ENCODE data around the gene KCTD5. TPM values are rescaled to one million over a fixed set of nuclear protein-coding genes. Genes with fewer than 3 reads are reported as not detected.

Gene KCTD5
- total and polyA plus RNA-seq, 2 experiments from 2014 or later: 19.7 to 31.8 TPM

GRCh38 chr16:2692948-2693651 is 10.8 kb downstream of the KCTD5 start:
- peak; percentile 75 for ATAC-seq
- Histone ChIP-seq H4K20me1 (replicated peaks; ENCODE audit: insufficient read depth) (no peaks in the 10 kb centered on the region; the same call in 1 of the 2 replicates), H3F3A (replicated peaks; ENCODE audit: low read depth) (no peaks in the 10 kb centered on the region), H3K79me2 (replicated peaks; ENCODE audit: insufficient read depth) (peaks cover 27% of the 10 kb centered on the region), H3K9me2 (ENCODE audit: insufficient read depth) (no peaks in the 10 kb centered on the region), H3K4me1 (ENCODE audit: insufficient read depth) (no peaks in the 10 kb centered on the region), H3K4me2 (no peak overlapping the region), H3K36me3 (ENCODE audit: insufficient read depth) (no peaks in the 10 kb centered on the region), H3K27ac (ENCODE audit: low read depth) (no peak overlapping the region; the same call in 1 of the 2 replicates), H3K4me3 (no peak overlapping the region), H3K27me3 (ENCODE audit: insufficient read depth) (no peaks in the 10 kb centered on the region), H2AFZ (no peak overlapping the region)
- Mint-ChIP-seq H3K27ac (peak overlapping the region; percentile 73), H3K36me3 (ENCODE audit: low read depth) (peaks cover 8% of the 10 kb centered on the region; the same call in 1 of the 3 replicates), H3K4me3 (peak overlapping the region; percentile 6; the same call in 1 of the 3 replicates), H3K27me3 (ENCODE audit: insufficient read depth, low read depth, poor library complexity) (peaks cover 12% of the 10 kb centered on the region), H3K4me1 (peaks cover 7% of the 10 kb centered on the region), H3K9me3 (no peaks in the 10 kb centered on the region; the same call in 2 of the 3 replicates)
- no peak for TF ChIP-seq POLR2AphosphoS5 (IDR thresholded peaks at IDR 0.05; ENCODE audit: low read depth)
- no peak for TF ChIP-seq JUNB (IDR thresholded peaks at IDR 0.05; ENCODE audit: unreplicated experiment)
- no peak for TF ChIP-seq CTCF (conservative IDR thresholded peaks at IDR 0.05; ENCODE audit: low read depth in 2 of 2)
- no peak for TF ChIP-seq ZNF114 (CRISPR knock-in tag; IDR thresholded peaks at IDR 0.05)
- TF ChIP-seq EZH2phosphoT487 (IDR thresholded peaks at IDR 0.05; ENCODE audit: unreplicated experiment): no peak
- no peak for TF ChIP-seq NANOG (IDR thresholded peaks at IDR 0.05; ENCODE audit: borderline replicate concordance)
- TF ChIP-seq REST (IDR thresholded peaks at IDR 0.05; ENCODE audit: unreplicated experiment): no peak
- TF ChIP-seq STAT1 (IDR thresholded peaks at IDR 0.05; ENCODE audit: unreplicated experiment): no peak
- no peak for TF ChIP-seq ZNF331 (CRISPR knock-in tag; IDR thresholded peaks at IDR 0.05; ENCODE audit: low read depth)
- no peak for TF ChIP-seq CREB1 (CRISPR knock-in tag; IDR thresholded peaks at IDR 0.05; ENCODE audit: low read depth)
- TF ChIP-seq ZNF462 (CRISPR knock-in tag; IDR thresholded peaks at IDR 0.05): no peak
- TF ChIP-seq ETS1 (IDR thresholded peaks at IDR 0.05): no peak
- TF ChIP-seq EZH2 (IDR thresholded peaks at IDR 0.05; ENCODE audit: low read depth, unreplicated experiment): no peak
- DNase-seq (ENCODE audit: low spot score): peak; percentile 63

Measured in GM23338 (cell line).